Natural killer cell treated with Interleukin-12 subunit alpha and Interleukin-12 subunit beta and Interleukin-15 and Interleukin-18, amount 100 ng/mL, for 72 hours (primary cell): ENCODE results near the gene RNF215. TPM values are rescaled to one million over a fixed set of nuclear protein-coding genes. Genes with fewer than 3 reads are reported as not detected.

ENCODE experiments used
- ATAC-seq, 2 donors: fragments of 150-1000 bp; cut with Tn5 transposase in 1 of 2; sonication (Bioruptor Pico), chemical (Tn5 transposase) in 1 of 2; 2 replicates each; pipeline ENCODE4 v1.10.0; 2021
- DNase-seq: peaks from one replicate; pipeline ENCODE4 v3.0.0; 2022; ENCODE audit warnings: low spot score
- H3K27ac Mint-ChIP-seq, 2 donors: 1 replicate in 1 of 2; 2 replicates in 1 of 2; pipeline ENCODE4 v1.8.0; 2022; ENCODE audit warnings: mixed read lengths in 2 of 2, mild to moderate bottlenecking in 1 of 2, moderate library complexity in 1 of 2
- H3K27me3 Mint-ChIP-seq, 2 donors: 1 replicate in 1 of 2; 2 replicates in 1 of 2; pipeline ENCODE4 v1.8.0; 2022; ENCODE audit warnings: mixed read lengths in 2 of 2
- H3K36me3 Mint-ChIP-seq: one replicate; pipeline ENCODE4 v1.8.0; 2022; ENCODE audit warnings: mixed read lengths
- H3K4me1 Mint-ChIP-seq, 2 donors: 1 replicate in 1 of 2; 2 replicates in 1 of 2; pipeline ENCODE4 v1.8.0; 2022; ENCODE audit warnings: low read depth in 2 of 2, mixed read lengths in 2 of 2, mild to moderate bottlenecking in 1 of 2
- H3K4me3 Mint-ChIP-seq: one replicate; pipeline ENCODE4 v1.8.0; 2022; ENCODE audit warnings: mixed read lengths
- H3K9me3 Mint-ChIP-seq: 2 replicates; pipeline ENCODE4 v1.8.0; 2022; ENCODE audit warnings: mixed read lengths
- total RNA-seq, 2 donors: library from RNA; stranded (reverse); gene quantifications; one replicate each; pipeline ENCODE4 v1.2.3, GENCODE V29; 2022

The RNF215 gene
- total RNA-seq, 2 donors from 2014 or later, result 5.2 to 7.4 TPM

- no peak overlapping the region for H3K27ac Mint-ChIP-seq
- H3K27me3 Mint-ChIP-seq, result peaks cover 17% of the 10 kb centered on the region in 2 donors
- no peak for ATAC-seq
- H3K36me3 Mint-ChIP-seq, result no peaks in the 10 kb centered on the region
- peaks cover 13 to 15% of the 10 kb centered on the region in 2 donors for H3K4me1 Mint-ChIP-seq
- H3K9me3 Mint-ChIP-seq, result no peaks in the 10 kb centered on the region
- no peak for DNase-seq
- peak overlapping the region; percentile 21 for H3K4me3 Mint-ChIP-seq
Observed at GRCh38 chr22:30397656-30398635, 10.7 kb upstream of the RNF215 start.

DNA sequence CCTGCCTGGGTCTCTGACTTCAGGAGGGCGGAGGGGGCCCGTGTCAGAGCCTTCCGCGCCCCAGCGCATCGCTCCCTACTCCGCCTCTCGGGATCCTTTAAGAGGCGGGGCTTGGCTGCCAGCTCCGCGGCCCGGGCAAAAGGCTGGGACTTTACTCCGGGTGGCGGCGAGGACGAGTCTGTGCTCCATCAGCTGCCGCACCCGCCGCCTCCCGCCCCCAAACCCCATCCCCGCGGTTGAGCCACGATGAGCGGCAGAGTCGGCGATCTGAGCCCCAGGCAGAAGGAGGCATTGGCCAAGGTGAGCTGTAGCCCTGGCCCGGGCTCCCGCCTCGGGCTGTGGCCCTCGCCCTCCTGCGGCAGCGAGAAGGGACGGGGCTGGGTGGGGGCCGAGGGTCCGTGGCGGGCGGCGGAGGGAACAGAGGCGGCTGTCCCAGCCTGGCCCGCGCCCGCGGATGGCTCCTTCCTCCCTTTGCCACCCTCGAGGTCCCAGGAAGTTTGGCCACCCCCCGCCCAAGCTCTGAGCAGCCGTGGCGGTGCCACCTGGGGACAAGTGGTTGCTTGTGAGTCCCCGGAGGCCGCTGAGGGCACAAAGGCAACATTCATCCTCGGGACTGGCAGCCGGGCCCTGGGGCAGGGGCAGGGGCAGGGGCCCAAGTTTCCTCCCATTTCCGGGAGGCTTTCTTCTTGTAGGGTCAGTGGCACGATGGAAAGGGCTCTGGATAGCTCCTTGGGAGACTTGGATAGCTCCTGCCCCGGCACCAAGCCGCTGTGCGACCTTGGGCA lies 9.9 kb upstream of the RNF215 start, which contains the start of gene SEC14L2:
Gene SEC14L2, plus strand, starts transcription at position 148 of the 785 bp plus-strand sequence. Its CDS starts 99 bp downstream, at position 247.
- H3K27me3 Mint-ChIP-seq, result peaks cover 17% of the 10 kb centered on the region in 2 donors
- no peaks in the 10 kb centered on the region for H3K36me3 Mint-ChIP-seq
- peaks cover 13 to 15% of the 10 kb centered on the region in 2 donors for H3K4me1 Mint-ChIP-seq
- no peak within 1 kb of the TSS for H3K27ac Mint-ChIP-seq
- peak within 1 kb of the TSS; percentile 52 for H3K4me3 Mint-ChIP-seq
- no peaks in the 10 kb centered on the region for H3K9me3 Mint-ChIP-seq
- no peak for DNase-seq
- ATAC-seq, result peak; percentile 56 to 57

DNA sequence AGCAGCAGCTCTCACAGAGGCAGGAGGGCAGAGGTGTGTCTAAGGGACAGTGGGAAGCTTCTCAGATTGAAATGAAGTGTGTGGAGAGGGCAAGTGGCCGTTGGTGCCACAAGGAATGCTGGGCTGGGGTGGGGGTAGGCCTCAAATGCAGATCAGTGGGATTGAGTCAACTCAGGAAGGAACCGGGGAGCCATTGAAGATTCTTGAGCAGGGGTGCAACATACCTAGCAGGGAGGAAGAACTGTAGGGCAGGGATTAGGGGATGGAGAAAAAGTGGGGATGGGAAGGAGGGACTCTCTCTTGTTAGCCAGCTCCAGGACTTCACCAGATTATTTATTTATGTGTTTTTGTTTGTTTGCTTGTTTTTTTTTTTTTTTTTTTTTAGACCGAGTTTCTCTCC lies 6.7 kb upstream of the RNF215 start:
- Mint-ChIP-seq H3K4me1 (peaks cover 14 to 19% of the 10 kb centered on the region in 2 donors), H3K36me3 (no peaks in the 10 kb centered on the region), H3K4me3 (no peak overlapping the region), H3K9me3 (no peaks in the 10 kb centered on the region), H3K27ac (no peak overlapping the region), H3K27me3 (peaks cover 13 to 15% of the 10 kb centered on the region in 2 donors)
- ATAC-seq, result no peak
- DNase-seq, result no peak

GRCh38 chr22:30393322-30393680 lies 6.1 kb upstream of the RNF215 start:
- Mint-ChIP-seq H3K36me3 (no peaks in the 10 kb centered on the region), H3K27me3 (peaks cover 7 to 9% of the 10 kb centered on the region in 2 donors), H3K9me3 (no peaks in the 10 kb centered on the region), H3K4me1 (peaks cover 8 to 14% of the 10 kb centered on the region in 2 donors), H3K4me3 (no peak overlapping the region), H3K27ac (no peak overlapping the region)
- no peak for ATAC-seq
- no peak for DNase-seq

DNA sequence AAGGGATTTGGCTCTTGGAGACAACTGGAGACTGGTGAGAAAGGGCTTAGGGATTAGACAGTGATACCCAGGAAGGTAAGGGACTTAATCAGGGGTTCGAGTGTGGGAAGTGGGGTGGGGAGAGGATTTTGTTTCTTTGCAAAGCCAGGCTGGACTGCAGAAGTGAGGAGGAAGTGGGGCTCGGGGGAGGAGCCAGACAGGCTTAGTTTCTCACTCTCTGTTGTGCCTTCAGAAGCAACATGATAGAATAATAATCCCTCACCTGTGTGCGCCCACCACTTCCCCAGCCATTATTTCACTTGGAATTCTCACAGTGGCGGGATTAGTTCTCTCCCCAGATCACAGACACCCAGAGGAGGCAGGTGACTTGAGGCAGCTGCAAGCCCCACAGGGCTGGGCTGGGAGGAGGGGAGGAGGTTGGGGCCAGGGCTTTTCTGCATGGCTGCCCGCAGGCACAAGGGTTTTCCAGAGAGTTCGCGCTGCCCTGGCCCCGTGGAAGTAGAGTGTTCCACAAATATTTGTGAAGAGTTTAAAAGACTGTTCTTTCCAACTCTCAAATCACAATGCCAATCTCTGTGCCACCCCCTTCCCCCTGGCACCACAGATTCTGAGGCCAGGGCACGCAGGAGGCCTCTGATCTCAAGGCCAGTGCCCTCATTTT lies 5.6 kb upstream of the RNF215 start:
- Mint-ChIP-seq H3K36me3 (no peaks in the 10 kb centered on the region), H3K27ac (no peak overlapping the region), H3K9me3 (no peaks in the 10 kb centered on the region), H3K4me3 (no peak overlapping the region), H3K4me1 (peaks cover 3 to 9% of the 10 kb centered on the region in 2 donors), H3K27me3 (peaks cover 4 to 5% of the 10 kb centered on the region in 2 donors)
- DNase-seq (no peak), ATAC-seq (no peak)

- Mint-ChIP-seq H3K4me1 (peaks cover 6 to 7% of the 10 kb centered on the region in 2 donors), H3K27me3 (peaks cover 5 to 6% of the 10 kb centered on the region in 2 donors), H3K4me3 (no peak overlapping the region), H3K27ac (peak overlapping the region in 1 of 2 donors; percentile 10), H3K9me3 (no peaks in the 10 kb centered on the region), H3K36me3 (no peaks in the 10 kb centered on the region)
- ATAC-seq (peak in 1 of 2 donors; percentile 33), DNase-seq (peak; percentile 76)
Observed at GRCh38 chr22:30390974-30391691, 3.9 kb upstream of the RNF215 start.

DNA sequence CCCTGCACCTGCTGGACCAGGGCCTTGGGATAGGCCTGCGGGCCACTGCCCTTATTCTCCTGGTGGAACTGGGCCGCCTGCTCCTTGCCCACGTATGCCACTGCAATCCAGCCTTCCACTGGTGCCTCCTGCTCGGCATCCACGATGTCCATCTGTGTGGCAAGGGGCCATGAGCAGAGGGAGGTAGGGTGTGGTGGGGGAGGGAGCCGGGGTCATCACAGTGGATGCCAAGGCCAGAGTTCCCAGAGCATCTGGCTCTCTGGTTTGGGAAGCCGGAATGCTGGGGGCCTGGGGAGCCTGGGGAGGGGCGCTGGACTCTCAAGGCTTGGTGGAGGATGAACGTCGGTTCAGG lies 627 bp downstream of the RNF215 start:
- H3K27ac Mint-ChIP-seq, result peak overlapping the region in 1 of 2 donors; percentile 56
- H3K36me3 Mint-ChIP-seq, result no peaks in the 10 kb centered on the region
- no peak for DNase-seq
- H3K4me3 Mint-ChIP-seq, result peak overlapping the region; percentile 52
- peaks cover 6 to 7% of the 10 kb centered on the region in 2 donors for H3K4me1 Mint-ChIP-seq
- peaks cover 0 to 4% of the 10 kb centered on the region in 2 donors for H3K27me3 Mint-ChIP-seq
- no peaks in the 10 kb centered on the region for H3K9me3 Mint-ChIP-seq
- ATAC-seq, result no peak

GRCh38 chr22:30385942-30386341 lies 1.3 kb downstream of the RNF215 start:
- ATAC-seq (no peak), DNase-seq (no peak)
- H3K27me3 Mint-ChIP-seq, result peaks cover 0 to 4% of the 10 kb centered on the region in 2 donors
- H3K4me1 Mint-ChIP-seq, result peaks cover under 1 to 3% of the 10 kb centered on the region in 2 donors
- no peaks in the 10 kb centered on the region for H3K9me3 Mint-ChIP-seq
- peak overlapping the region; percentile 52 for H3K4me3 Mint-ChIP-seq
- H3K36me3 Mint-ChIP-seq, result no peaks in the 10 kb centered on the region
- no peak overlapping the region for H3K27ac Mint-ChIP-seq

DNA sequence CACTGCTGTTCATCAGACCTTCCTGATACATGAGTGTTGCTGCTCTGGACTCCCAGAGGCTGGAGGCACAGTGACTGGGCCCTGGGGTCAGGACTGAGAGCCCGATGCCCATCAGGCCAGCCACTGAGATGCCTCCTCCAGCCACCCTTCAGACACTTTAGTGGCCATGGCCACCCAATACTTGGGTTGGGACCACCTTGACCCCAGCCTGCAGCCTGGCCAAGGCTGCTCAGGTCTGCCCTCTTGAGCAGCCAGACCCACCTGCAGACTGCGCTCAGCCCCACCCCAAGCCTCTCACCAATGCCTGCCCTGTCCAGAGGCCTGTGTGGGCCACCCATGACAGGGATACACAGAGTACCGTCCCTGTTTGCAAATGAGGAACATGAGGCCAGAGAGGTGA lies 4.2 kb downstream of the RNF215 start:
- H3K4me1 Mint-ChIP-seq, result peaks cover 0 to 3% of the 10 kb centered on the region in 2 donors
- no peak for ATAC-seq
- no peak for DNase-seq
- peaks cover 0 to 4% of the 10 kb centered on the region in 2 donors for H3K27me3 Mint-ChIP-seq
- no peak overlapping the region for H3K27ac Mint-ChIP-seq
- H3K36me3 Mint-ChIP-seq, result no peaks in the 10 kb centered on the region
- H3K4me3 Mint-ChIP-seq, result no peak overlapping the region
- no peaks in the 10 kb centered on the region for H3K9me3 Mint-ChIP-seq

GRCh38 chr22:30382340-30382739 lies 4.9 kb downstream of the RNF215 start:
- H3K4me1 Mint-ChIP-seq, result peaks cover 0 to 1% of the 10 kb centered on the region in 2 donors
- H3K27me3 Mint-ChIP-seq, result peaks cover 0 to under 1% of the 10 kb centered on the region in 2 donors
- no peaks in the 10 kb centered on the region for H3K9me3 Mint-ChIP-seq
- no peak overlapping the region for H3K4me3 Mint-ChIP-seq
- ATAC-seq (no peak), DNase-seq (no peak)
- no peaks in the 10 kb centered on the region for H3K36me3 Mint-ChIP-seq
- no peak overlapping the region for H3K27ac Mint-ChIP-seq

DNA sequence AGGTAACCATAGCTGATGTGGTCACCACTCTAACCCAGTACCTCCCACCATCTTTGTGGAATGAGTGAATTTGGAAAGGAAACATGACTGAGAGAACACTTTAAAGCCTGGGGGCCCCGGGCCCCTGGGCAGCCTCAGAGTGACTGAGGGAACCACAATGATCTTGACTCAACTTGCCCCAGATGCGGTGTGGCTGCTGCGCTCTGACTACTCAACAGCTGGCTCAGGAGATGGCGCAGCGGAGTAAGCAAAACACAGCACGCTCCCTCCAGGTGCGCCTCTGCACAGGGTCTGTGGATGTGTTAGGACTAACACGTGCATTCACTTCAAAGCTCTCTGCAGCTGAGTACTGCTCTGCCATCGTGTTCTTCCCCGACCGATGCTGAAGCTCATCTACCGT lies 5.9 kb downstream of the RNF215 start:
- no peak overlapping the region for H3K27ac Mint-ChIP-seq
- no peak overlapping the region for H3K4me3 Mint-ChIP-seq
- no peaks in the 10 kb centered on the region for H3K36me3 Mint-ChIP-seq
- DNase-seq (no peak), ATAC-seq (no peak)
- no peaks in the 10 kb centered on the region for H3K4me1 Mint-ChIP-seq
- H3K27me3 Mint-ChIP-seq, result no peaks in the 10 kb centered on the region
- no peaks in the 10 kb centered on the region for H3K9me3 Mint-ChIP-seq

DNA sequence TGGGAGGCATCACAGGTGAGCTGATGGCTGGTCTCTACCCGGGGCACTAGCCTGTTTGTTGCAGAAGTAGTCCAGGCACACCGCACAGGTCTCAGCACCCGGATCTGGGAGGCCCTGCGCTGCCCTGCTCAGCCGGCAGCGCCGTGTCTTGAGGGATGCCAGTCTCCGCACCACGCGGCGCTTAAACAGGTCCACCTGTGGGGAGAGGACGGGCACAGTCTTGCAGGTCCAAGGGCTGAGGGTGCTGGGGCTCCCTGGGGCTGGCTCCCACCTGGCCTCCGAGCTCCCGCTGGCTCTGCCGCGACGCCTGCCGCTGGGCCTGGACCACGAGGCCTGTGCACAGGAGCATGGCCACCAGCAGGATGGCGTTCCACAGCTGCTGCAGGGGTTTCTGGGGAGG lies 7.2 kb downstream of the RNF215 start:
- H3K27me3 Mint-ChIP-seq, result no peaks in the 10 kb centered on the region
- no peak for ATAC-seq
- H3K9me3 Mint-ChIP-seq, result no peaks in the 10 kb centered on the region
- no peaks in the 10 kb centered on the region for H3K4me1 Mint-ChIP-seq
- no peaks in the 10 kb centered on the region for H3K36me3 Mint-ChIP-seq
- H3K4me3 Mint-ChIP-seq, result no peak overlapping the region
- H3K27ac Mint-ChIP-seq, result no peak overlapping the region
- DNase-seq, result no peak

- DNase-seq (no peak), ATAC-seq (no peak)
- Mint-ChIP-seq H3K36me3 (no peaks in the 10 kb centered on the region), H3K4me1 (no peaks in the 10 kb centered on the region), H3K4me3 (no peak overlapping the region), H3K27ac (no peak overlapping the region), H3K9me3 (no peaks in the 10 kb centered on the region), H3K27me3 (no peaks in the 10 kb centered on the region)
Observed at GRCh38 chr22:30375312-30375849, 11.8 kb downstream of the RNF215 start.
